IgD-negative memory B cell (primary cell): ENCODE data around the gene NBAS. TPM values are rescaled to one million over a fixed set of nuclear protein-coding genes. Genes with fewer than 3 reads are reported as not detected.
"Not testable (repeated sequence)": the region's sequence is repeated elsewhere in the genome, so short reads cannot be mapped to it uniquely, and the experiment has no call there.

Source experiments
- H3K27ac Mint-ChIP-seq, 3 donors: one replicate each; pipeline ENCODE4 v1.8.0; 2020 to 2022; ENCODE audit warnings: mild to moderate bottlenecking in 3 of 3, mixed read lengths in 3 of 3, moderate library complexity in 1 of 3
- H3K27me3 Mint-ChIP-seq: one replicate; pipeline ENCODE4 v1.8.0; 2021; ENCODE audit warnings: mixed read lengths
- H3K36me3 Mint-ChIP-seq: one replicate; pipeline ENCODE4 v1.8.0; 2020; ENCODE audit warnings: mild to moderate bottlenecking, mixed read lengths
- H3K4me1 Mint-ChIP-seq, 3 donors: one replicate each; pipeline ENCODE4 v1.8.0; 2020 to 2022; ENCODE audit warnings: mixed read lengths in 3 of 3, mild to moderate bottlenecking in 1 of 3
- H3K4me3 Mint-ChIP-seq, 4 donors: one replicate each; pipeline ENCODE4 v1.8.0; 2020 to 2022; ENCODE audit warnings: mild to moderate bottlenecking in 4 of 4, mixed read lengths in 4 of 4, moderate library complexity in 3 of 4
- H3K9me3 Mint-ChIP-seq, 3 donors: one replicate each; pipeline ENCODE4 v1.8.0; 2020 to 2021; ENCODE audit warnings: mixed read lengths in 3 of 3, mild to moderate bottlenecking in 1 of 3
- polyA plus RNA-seq: library from polyadenylated mRNA; unstranded; fragments of 300-500 nt; fragmentation: Illumina TruSeq; gene quantifications from one replicate; pipeline ENCODE4 v1.2.3, GENCODE V29; 2021

NBAS gene
- polyA plus RNA-seq, 1 donor from 2014 or later: 12.6 TPM

GRCh38 chr2:15357922-15358321 is 203.2 kb downstream of the NBAS start:
- H3K27ac Mint-ChIP-seq: no peak overlapping the region
- no peaks in the 10 kb centered on the region for H3K4me1 Mint-ChIP-seq

GRCh38 chr2:15357186-15357585 is 203.9 kb downstream of the NBAS start:
- no peak overlapping the region for H3K27ac Mint-ChIP-seq
- H3K9me3 Mint-ChIP-seq: no peaks in the 10 kb centered on the region
- H3K4me1 Mint-ChIP-seq: no peaks in the 10 kb centered on the region
- H3K27me3 Mint-ChIP-seq: no peaks in the 10 kb centered on the region
- no peak overlapping the region for H3K4me3 Mint-ChIP-seq
- H3K36me3 Mint-ChIP-seq: peaks cover 24% of the 10 kb centered on the region

More at GRCh38 chr2:15357922-15358321, 203.2 kb downstream of the NBAS start:
- Mint-ChIP-seq H3K27me3 (no peaks in the 10 kb centered on the region), H3K9me3 (no peaks in the 10 kb centered on the region), H3K4me3 (no peak overlapping the region), H3K36me3 (peaks cover 22% of the 10 kb centered on the region)

GRCh38 chr2:15355386-15355785 is 205.7 kb downstream of the NBAS start:
- no peaks in the 10 kb centered on the region for H3K27me3 Mint-ChIP-seq
- no peaks in the 10 kb centered on the region for H3K9me3 Mint-ChIP-seq
- peak overlapping the region in 1 of 3 donors; percentile 9 for H3K27ac Mint-ChIP-seq
- no peaks in the 10 kb centered on the region for H3K4me1 Mint-ChIP-seq
- H3K4me3 Mint-ChIP-seq: no peak overlapping the region
- peaks cover 30% of the 10 kb centered on the region for H3K36me3 Mint-ChIP-seq

- Mint-ChIP-seq H3K27me3 (no peaks in the 10 kb centered on the region), H3K36me3 (peaks cover 30% of the 10 kb centered on the region), H3K4me1 (no peaks in the 10 kb centered on the region), H3K9me3 (no peaks in the 10 kb centered on the region), H3K27ac (no peak overlapping the region), H3K4me3 (no peak overlapping the region)
Measured at GRCh38 chr2:15354596-15355366, 206.4 kb downstream of the NBAS start.

GRCh38 chr2:15352363-15352762 is 208.8 kb downstream of the NBAS start:
- Mint-ChIP-seq H3K27ac (no peak overlapping the region), H3K4me3 (no peak overlapping the region), H3K27me3 (no peaks in the 10 kb centered on the region), H3K36me3 (peaks cover 27% of the 10 kb centered on the region), H3K4me1 (no peaks in the 10 kb centered on the region), H3K9me3 (no peaks in the 10 kb centered on the region)

GRCh38 chr2:15348636-15349035 is 212.5 kb downstream of the NBAS start:
- H3K36me3 Mint-ChIP-seq: peaks cover 28% of the 10 kb centered on the region
- no peak overlapping the region for H3K4me3 Mint-ChIP-seq
- H3K27ac Mint-ChIP-seq: no peak overlapping the region

GRCh38 chr2:15348045-15348444 is 213.1 kb downstream of the NBAS start:
- Mint-ChIP-seq H3K36me3 (peaks cover 25% of the 10 kb centered on the region), H3K27ac (no peak overlapping the region), H3K27me3 (no peaks in the 10 kb centered on the region), H3K4me1 (no peaks in the 10 kb centered on the region), H3K9me3 (peaks cover 1 to 2% (median 2%) of the 10 kb centered on the region in 3 donors), H3K4me3 (no peak overlapping the region)

More at GRCh38 chr2:15348636-15349035, 212.5 kb downstream of the NBAS start:
- no peaks in the 10 kb centered on the region for H3K4me1 Mint-ChIP-seq
- peaks cover 0 to 2% (median 0%) of the 10 kb centered on the region in 3 donors for H3K9me3 Mint-ChIP-seq
- H3K27me3 Mint-ChIP-seq: no peaks in the 10 kb centered on the region

DNA sequence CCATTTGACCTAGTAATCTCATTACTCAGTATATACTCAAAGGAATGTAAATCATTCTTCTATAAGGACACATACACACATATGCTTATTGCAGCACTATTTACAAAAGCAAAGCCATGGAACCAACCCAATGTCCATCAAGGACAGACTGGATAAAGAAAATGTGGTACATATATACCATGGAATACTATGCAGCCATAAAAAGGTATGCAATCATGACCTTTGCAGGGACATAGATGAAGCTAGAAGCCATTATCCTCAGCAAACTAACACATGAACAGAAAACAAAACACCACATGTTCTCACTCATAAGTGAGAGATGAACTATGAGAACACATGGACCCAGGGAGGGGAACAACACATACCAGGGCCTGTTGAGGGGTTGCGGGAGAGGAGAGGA is 214.5 kb downstream of the NBAS start:
- H3K27ac Mint-ChIP-seq: no peak overlapping the region
- no peaks in the 10 kb centered on the region for H3K27me3 Mint-ChIP-seq
- H3K9me3 Mint-ChIP-seq: peaks cover 2 to 3% (median 3%) of the 10 kb centered on the region in 3 donors
- no peaks in the 10 kb centered on the region for H3K4me1 Mint-ChIP-seq
- no peak overlapping the region for H3K4me3 Mint-ChIP-seq
- peaks cover 26% of the 10 kb centered on the region for H3K36me3 Mint-ChIP-seq

- H3K4me3 Mint-ChIP-seq: no peak overlapping the region
- H3K4me1 Mint-ChIP-seq: no peaks in the 10 kb centered on the region
- no peak overlapping the region for H3K27ac Mint-ChIP-seq
- H3K36me3 Mint-ChIP-seq: peaks cover 27% of the 10 kb centered on the region
- H3K9me3 Mint-ChIP-seq: peaks cover 0 to 4% (median 3%) of the 10 kb centered on the region in 3 donors
- no peaks in the 10 kb centered on the region for H3K27me3 Mint-ChIP-seq
Measured at GRCh38 chr2:15337996-15338666, 223.0 kb downstream of the NBAS start.

DNA sequence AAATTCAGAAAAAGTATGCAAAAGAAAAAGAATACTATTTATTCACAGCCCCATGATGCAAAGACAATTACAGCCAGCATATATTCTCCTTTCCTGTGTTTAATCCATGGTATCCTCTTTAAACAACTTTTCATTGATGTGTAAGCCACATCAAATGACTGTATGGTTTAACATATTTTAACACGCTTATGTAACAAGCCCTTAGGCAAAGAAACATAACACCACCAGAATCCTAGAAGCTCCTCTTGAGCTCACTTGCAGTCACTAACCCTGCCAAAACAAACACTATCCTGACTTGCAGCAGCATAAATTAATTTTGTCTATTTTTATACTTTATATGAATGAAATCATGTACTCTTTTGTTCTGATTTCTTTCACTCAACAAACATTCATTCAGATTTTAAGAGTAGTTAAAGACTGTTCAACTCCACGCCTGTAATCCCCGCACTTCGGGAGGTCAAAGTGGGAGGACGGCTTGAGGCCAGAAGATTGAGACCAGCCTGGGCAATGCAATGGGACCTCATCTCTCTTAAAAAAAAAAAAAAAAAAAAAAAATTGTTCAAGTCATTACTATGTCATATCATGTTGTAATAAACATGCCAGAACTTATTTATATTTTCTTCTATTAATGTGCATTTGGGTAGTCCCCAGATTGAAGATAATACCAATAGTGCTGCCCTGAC is 226.3 kb downstream of the NBAS start:
- H3K9me3 Mint-ChIP-seq: peaks cover 0 to 2% (median 0%) of the 10 kb centered on the region in 3 donors
- H3K36me3 Mint-ChIP-seq: peaks cover 24% of the 10 kb centered on the region
- H3K4me1 Mint-ChIP-seq: no peaks in the 10 kb centered on the region
- no peak overlapping the region for H3K4me3 Mint-ChIP-seq
- H3K27ac Mint-ChIP-seq: no peak overlapping the region
- no peaks in the 10 kb centered on the region for H3K27me3 Mint-ChIP-seq

- Mint-ChIP-seq H3K36me3 (peaks cover 26% of the 10 kb centered on the region), H3K27me3 (no peaks in the 10 kb centered on the region), H3K27ac (no peak overlapping the region), H3K9me3 (peaks cover 0 to 2% (median 0%) of the 10 kb centered on the region in 3 donors), H3K4me3 (no peak overlapping the region), H3K4me1 (no peaks in the 10 kb centered on the region)
Measured at GRCh38 chr2:15331787-15332186, 229.3 kb downstream of the NBAS start.

- Mint-ChIP-seq H3K4me3 (no peak overlapping the region), H3K4me1 (no peaks in the 10 kb centered on the region), H3K36me3 (peaks cover 19% of the 10 kb centered on the region), H3K27ac (no peak overlapping the region), H3K27me3 (no peaks in the 10 kb centered on the region), H3K9me3 (peaks cover 0 to 10% (median 0%) of the 10 kb centered on the region in 3 donors)
Measured at GRCh38 chr2:15325296-15325695, 235.8 kb downstream of the NBAS start.

- no peak overlapping the region for H3K4me3 Mint-ChIP-seq
- peaks cover 2 to 15% (median 7%) of the 10 kb centered on the region in 3 donors for H3K9me3 Mint-ChIP-seq
- H3K27ac Mint-ChIP-seq: peak overlapping the region in 1 of 3 donors; percentile 41
- no peaks in the 10 kb centered on the region for H3K27me3 Mint-ChIP-seq
- no peaks in the 10 kb centered on the region for H3K4me1 Mint-ChIP-seq
- H3K36me3 Mint-ChIP-seq: peaks cover 35% of the 10 kb centered on the region
Measured at GRCh38 chr2:15323227-15323626, 237.9 kb downstream of the NBAS start.

DNA sequence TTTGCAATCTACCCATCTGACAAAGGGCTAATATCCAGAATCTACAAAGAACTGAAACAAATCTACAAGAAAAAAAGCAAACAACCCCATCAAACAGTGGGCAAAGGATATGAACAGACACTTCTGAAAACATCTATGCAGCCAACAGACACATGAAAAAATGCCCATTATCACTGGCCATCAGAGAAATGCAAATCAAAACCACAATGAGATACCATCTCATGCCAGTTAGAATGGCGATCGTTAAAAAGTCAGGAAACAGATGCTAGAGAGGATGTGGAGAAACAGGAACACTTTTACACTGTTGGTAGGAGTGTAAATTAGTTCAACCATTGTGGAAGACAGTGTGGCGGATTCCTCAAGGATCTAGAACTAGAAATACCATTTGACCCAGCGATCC is 239.7 kb downstream of the NBAS start:
- H3K27me3 Mint-ChIP-seq, H3K4me1 Mint-ChIP-seq, H3K4me3 Mint-ChIP-seq, H3K27ac Mint-ChIP-seq: not testable (repeated sequence)
- H3K36me3 Mint-ChIP-seq: peaks cover 38% of the 10 kb centered on the region
- H3K9me3 Mint-ChIP-seq: peaks cover 2 to 16% (median 8%) of the 10 kb centered on the region in 3 donors

DNA sequence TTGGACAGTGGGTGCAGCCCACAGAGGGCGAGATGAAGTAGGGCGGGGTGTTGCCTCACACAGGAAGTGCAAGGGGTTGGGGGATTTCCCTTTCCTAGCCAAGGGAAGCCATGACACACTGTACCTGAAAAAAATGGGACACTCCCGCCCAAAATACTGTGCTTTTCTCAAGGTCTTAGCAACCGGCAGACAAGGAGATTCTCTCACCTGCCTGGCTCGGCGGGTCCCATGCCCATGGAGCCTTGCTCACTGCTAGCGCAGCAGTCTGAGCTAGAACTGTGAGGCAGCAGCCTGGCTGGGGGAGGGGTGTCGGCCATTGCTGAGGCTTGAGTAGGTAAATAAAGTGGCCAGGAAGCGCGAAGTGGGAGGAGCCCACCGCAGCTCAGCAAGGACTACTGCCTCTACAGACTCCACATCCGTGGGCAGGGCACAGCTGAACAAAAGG is 244.7 kb downstream of the NBAS start:
- Mint-ChIP-seq H3K36me3 (peaks cover 41% of the 10 kb centered on the region), H3K27ac (peak overlapping the region in 2 of 3 donors; percentile 21 to 57), H3K4me3 (peak overlapping the region in 1 of 4 donors; percentile 77), H3K4me1 (peaks cover 16 to 21% (median 21%) of the 10 kb centered on the region in 3 donors), H3K27me3 (no peaks in the 10 kb centered on the region), H3K9me3 (peaks cover 2 to 10% (median 8%) of the 10 kb centered on the region in 3 donors)
